HepG2 (cell line): ENCODE measurements around the gene HCK. TPM values are rescaled to one million over a fixed set of nuclear protein-coding genes. Genes with fewer than 3 reads are reported as not detected.

ENCODE experiments used
- BORCS8-MEF2B ChIP-seq: sonication (generic); formaldehyde crosslinking; IDR thresholded peaks from 2 replicates; pipeline ENCODE4 v1.8.0; 2022; ENCODE audit warnings: mild to moderate bottlenecking, missing genetic modification reagents
- CHD4 ChIP-seq: fragments of 200-600 bp; sonication (generic); IDR thresholded peaks from 2 replicates; pipeline ENCODE4 v1.7.0; 2017; ENCODE audit warnings: mild to moderate bottlenecking, low read length, borderline replicate concordance
- EP300 ChIP-seq, 3 experiments: sonication (generic) in 1 of 3; formaldehyde crosslinking in 1 of 3; IDR thresholded peaks; 2 replicates each; pipeline versions ENCODE4 v1.5.1 to v1.6.1; 2011 to 2020; ENCODE audit warnings: low read depth in 2 of 3, low read length in 2 of 3, borderline replicate concordance in 1 of 3, improper control_type of control experiment in 1 of 3, mild to moderate bottlenecking in 1 of 3, missing genetic modification reagents in 1 of 3, moderate library complexity in 1 of 3
- ETV5 ChIP-seq: IDR thresholded peaks from 2 replicates; pipeline ENCODE4 v1.6.1; 2018; ENCODE audit warnings: missing biosample characterization, missing genetic modification reagents, inconsistent platforms, borderline replicate concordance
- FOXA1 ChIP-seq, 2 experiments: fragments of 450-650 bp in 1 of 2; sonication (generic) in 1 of 2; formaldehyde crosslinking in 1 of 2; IDR thresholded peaks; 2 replicates each; pipeline versions ENCODE4 v1.4.0 to v1.6.1; 2016 to 2020; ENCODE audit warnings: missing genetic modification reagents in 1 of 2
- GMEB2 ChIP-seq: IDR thresholded peaks from 2 replicates; pipeline ENCODE4 v1.6.1; 2016; ENCODE audit warnings: missing biosample characterization, missing genetic modification reagents, low read depth
- IRF9 ChIP-seq: sonication (generic); formaldehyde crosslinking; IDR thresholded peaks from 2 replicates; pipeline ENCODE4 v1.8.0; 2022; ENCODE audit warnings: missing genetic modification reagents, mild to moderate bottlenecking, borderline replicate concordance
- KMT2A ChIP-seq: sonication (generic); formaldehyde crosslinking; IDR thresholded peaks from 2 replicates; pipeline ENCODE4 v1.4.0; 2020; ENCODE audit warnings: missing genetic modification reagents
- MED13 ChIP-seq: sonication (generic); formaldehyde crosslinking; IDR thresholded peaks from 2 replicates; pipeline ENCODE4 v1.5.0; 2020; ENCODE audit warnings: missing genetic modification reagents
- NFATC3 ChIP-seq: sonication (generic); formaldehyde crosslinking; IDR thresholded peaks from 2 replicates; pipeline ENCODE4 v1.5.1; 2020; ENCODE audit warnings: mild to moderate bottlenecking, missing genetic modification reagents
- SATB2 ChIP-seq: sonication (generic); formaldehyde crosslinking; IDR thresholded peaks from 2 replicates; pipeline ENCODE4 v1.5.0; 2020; ENCODE audit warnings: missing genetic modification reagents
- STAG1 ChIP-seq: sonication (generic); formaldehyde crosslinking; IDR thresholded peaks from 2 replicates; pipeline ENCODE4 v1.4.0; 2020; ENCODE audit warnings: missing genetic modification reagents
- TGIF2 ChIP-seq: IDR thresholded peaks from 2 replicates; pipeline ENCODE4 v1.6.1; 2016; ENCODE audit warnings: control low read depth, missing compliant biosample characterization
- ZBTB8A ChIP-seq: sonication (generic); formaldehyde crosslinking; IDR thresholded peaks from 2 replicates; pipeline ENCODE4 v1.4.0; 2020; ENCODE audit warnings: mild to moderate bottlenecking, low read depth, missing genetic modification reagents, borderline replicate concordance
- ZFP36 ChIP-seq: fragments of 150-350 bp; IDR thresholded peaks from 2 replicates; pipeline ENCODE4 v1.6.1; 2018; ENCODE audit warnings: borderline replicate concordance, low read length, low read depth; ENCODE audit not compliant: partially characterized antibody
- ZFP37 ChIP-seq: sonication (generic); formaldehyde crosslinking; IDR thresholded peaks from 2 replicates; pipeline ENCODE4 v1.4.0; 2020; ENCODE audit warnings: missing genetic modification reagents, borderline replicate concordance
- ZNF275 ChIP-seq: sonication (generic); formaldehyde crosslinking; IDR thresholded peaks from 2 replicates; pipeline ENCODE4 v1.8.0; 2022; ENCODE audit warnings: missing genetic modification reagents, mild to moderate bottlenecking, inconsistent platforms, borderline replicate concordance
- ZNF317 ChIP-seq: sonication (generic); formaldehyde crosslinking; IDR thresholded peaks from 2 replicates; pipeline ENCODE4 v1.5.0; 2020; ENCODE audit warnings: mild to moderate bottlenecking, missing genetic modification reagents
- ZNF367 ChIP-seq: sonication (generic); formaldehyde crosslinking; IDR thresholded peaks from 2 replicates; pipeline ENCODE4 v1.4.0; 2020; ENCODE audit warnings: missing genetic modification reagents, borderline replicate concordance
- ZNF639 ChIP-seq: conservative IDR thresholded peaks from 2 replicates; pipeline ENCODE4 v1.6.1; 2018; ENCODE audit warnings: missing genetic modification reagents
- ZNF652 ChIP-seq: IDR thresholded peaks from 2 replicates; pipeline ENCODE4 v1.6.1; 2016; ENCODE audit warnings: low read depth, borderline replicate concordance
- ZNF704 ChIP-seq: sonication (generic); formaldehyde crosslinking; IDR thresholded peaks from 2 replicates; pipeline ENCODE4 v1.8.1; 2023; ENCODE audit warnings: mild to moderate bottlenecking, inconsistent platforms, moderate library complexity, missing genetic modification reagents, borderline replicate concordance
- polyA plus RNA-seq, 8 experiments: library from polyadenylated mRNA; depleted of rRNA in 3 of 8; stranded (reverse) in 7 of 8; unstranded in 1 of 8; fragments of >200 nt; fragmentation: Illumina TruSeq in 4 of 8; extraction: Trizol in 4 of 8; gene quantifications; 2 replicates each; pipeline versions ENCODE4 v1.2.1 to v1.2.3, GENCODE V29; 2011 to 2016; ENCODE audit warnings: low read depth in 4 of 8, missing spikeins in 1 of 8, mixed read lengths in 1 of 8; ENCODE audit not compliant: insufficient read depth in 1 of 8
- total RNA-seq, 5 experiments: library from RNA; depleted of rRNA; stranded (reverse); fragments of >200 nt; fragmentation: Illumina TruSeq; extraction: Trizol; gene quantifications; 2 replicates each; pipeline ENCODE4 v1.2.3, GENCODE V29; 2016; ENCODE audit warnings: low read depth in 1 of 5

HCK gene
- total and polyA plus RNA-seq, 2 of the 13 experiments (the other 11 are each of a cell fraction or from before 2014, with no cell fraction given) = 0.04 TPM; not detected in 1

- TF ChIP-seq BORCS8-MEF2B (peak; percentile 79), NFATC3 (peak; percentile 91), MED13 (CRISPR knock-in tag) (peak; percentile 86), CHD4 (0 out of 2 replicates have a peak, but pooled peaks have one; percentile 14), SATB2 (peak; percentile 97), ZFP36 (no peak), STAG1 (CRISPR knock-in tag) (no peak; the same call in 1 of the 2 replicates), ZFP37 (CRISPR knock-in tag) (peak; percentile 27; the same call in 1 of the 2 replicates), EP300 (IDR thresholded peaks at IDR 0.05; ENCODE audit: low read depth in 2 of 2, low read length in 2 of 2) (peak; percentile 3 to 43; a peak in 1 of 4 replicates), EP300 (CRISPR knock-in tag; IDR thresholded peaks at IDR 0.05; ENCODE audit: borderline replicate concordance) (peak; percentile 47; the same call in 1 of the 2 replicates), KMT2A (CRISPR knock-in tag) (peak; percentile 78), ZNF275 (CRISPR knock-in tag) (no peak; the same call in 1 of the 2 replicates), ZNF639 (CRISPR knock-in tag) (peak; percentile 79), ZNF317 (CRISPR knock-in tag) (peak; percentile 93), TGIF2 (peak; percentile 91), FOXA1 (IDR thresholded peaks at IDR 0.05) (no peak), FOXA1 (CRISPR knock-in tag; IDR thresholded peaks at IDR 0.05) (no peak; the same call in none of the 2 replicates), ETV5 (CRISPR knock-in tag) (peak; percentile 87), ZBTB8A (peak; percentile 85; the same call in 1 of the 2 replicates), IRF9 (CRISPR knock-in tag) (peak; percentile 95), GMEB2 (CRISPR knock-in tag) (peak; percentile 90), ZNF367 (CRISPR knock-in tag) (peak; percentile 76; the same call in 1 of the 2 replicates), ZNF652 (CRISPR knock-in tag) (peak; percentile 22; the same call in 1 of the 2 replicates), ZNF704 (no peak; the same call in 1 of the 2 replicates)
Observed at GRCh38 chr20:32109392-32110172, 57.5 kb downstream of the HCK start, which contains the start of gene TM9SF4 (continued).
